Nephron (organoid): ENCODE results near the gene UVRAG.

ENCODE experiments used
- H3K27ac Mint-ChIP-seq, 3 experiments: 2 replicates each; pipeline ENCODE4 v1.8.0; 2020; ENCODE audit warnings: mixed read lengths in 3 of 3, mild to moderate bottlenecking in 2 of 3, moderate library complexity in 1 of 3
- H3K27me3 Mint-ChIP-seq: 2 replicates; pipeline ENCODE4 v1.8.0; 2021; ENCODE audit warnings: low read depth, mild to moderate bottlenecking, moderate library complexity, mixed read lengths
- H3K36me3 Mint-ChIP-seq: 2 replicates; pipeline ENCODE4 v1.8.0; 2020; ENCODE audit warnings: low read depth, mixed read lengths
- H3K4me1 Mint-ChIP-seq: 2 replicates; pipeline ENCODE4 v1.8.0; 2020; ENCODE audit warnings: mixed read lengths
- H3K4me3 Mint-ChIP-seq, 3 experiments: 2 replicates each; pipeline ENCODE4 v1.8.0; 2020; ENCODE audit warnings: mild to moderate bottlenecking in 3 of 3, mixed read lengths in 3 of 3, moderate library complexity in 2 of 3
- H3K9me3 Mint-ChIP-seq: 2 replicates; pipeline ENCODE4 v1.8.0; 2020; ENCODE audit warnings: mixed read lengths
- CTCF ChIP-seq, 3 experiments: fragments of 200-600 bp; sonication (generic); IDR thresholded peaks; one replicate each; pipeline ENCODE4 v1.5.0; 2021; ENCODE audit warnings: antibody characterized with exemption in 3 of 3; ENCODE audit not compliant: unreplicated experiment in 3 of 3

Gene UVRAG

DNA sequence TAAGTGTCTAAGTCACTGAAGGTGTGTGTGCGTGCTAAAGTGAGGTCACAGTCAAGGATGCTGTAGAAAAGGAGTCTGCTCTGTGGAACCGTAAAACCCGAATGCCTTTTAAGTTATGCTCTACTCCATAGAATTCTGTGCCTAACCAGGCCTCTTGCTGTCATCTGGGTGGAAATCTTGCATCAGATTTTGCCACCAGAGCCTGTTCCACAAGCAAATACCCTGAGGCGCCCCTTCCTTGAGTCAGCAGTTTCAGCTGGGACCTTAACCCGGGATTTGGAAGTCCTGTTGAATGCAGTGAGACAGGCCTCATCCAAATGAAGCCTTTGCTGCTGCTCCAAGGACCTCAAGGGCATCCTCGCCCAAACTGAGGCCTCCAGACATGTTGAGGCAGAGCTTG, 281.5 kb downstream of the UVRAG start:
- Mint-ChIP-seq H3K4me1 (no peaks in the 10 kb centered on the region), H3K27me3 (no peaks in the 10 kb centered on the region), H3K4me3 (no peak overlapping the region), H3K36me3 (peaks cover 26% of the 10 kb centered on the region), H3K9me3 (peaks cover 15% of the 10 kb centered on the region), H3K27ac (no peak overlapping the region)
- no peak for TF ChIP-seq CTCF (IDR thresholded peaks at IDR 0.05; ENCODE audit: unreplicated experiment in 3 of 3)

- Mint-ChIP-seq H3K4me1 (peaks cover 15% of the 10 kb centered on the region), H3K36me3 (peaks cover 10% of the 10 kb centered on the region), H3K4me3 (no peak overlapping the region), H3K27me3 (no peaks in the 10 kb centered on the region), H3K27ac (peak overlapping the region in 2 of 3 experiments; percentile 12 to 54), H3K9me3 (no peaks in the 10 kb centered on the region)
- no peak for TF ChIP-seq CTCF (IDR thresholded peaks at IDR 0.05; ENCODE audit: unreplicated experiment in 3 of 3)
Observed at GRCh38 chr11:76102802-76103201, 287.8 kb downstream of the UVRAG start.

DNA sequence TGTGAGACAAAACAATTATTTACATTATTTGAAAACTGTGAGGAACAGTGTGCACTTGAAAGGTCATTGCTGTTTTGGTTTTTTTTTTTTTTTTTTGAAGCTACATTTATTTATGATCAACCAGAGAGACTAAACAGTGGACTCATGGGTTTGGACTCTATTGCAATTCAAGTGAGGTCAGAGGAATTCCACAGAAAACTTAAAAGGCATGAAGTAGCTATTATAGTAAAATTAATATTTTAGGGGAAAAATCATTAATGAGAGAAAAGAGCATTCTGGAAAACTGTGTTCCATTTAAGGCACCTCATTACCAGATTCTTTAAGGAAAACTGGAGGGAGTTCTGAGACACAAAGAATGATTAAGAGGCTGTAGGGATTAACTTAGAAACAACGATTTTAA, 288.4 kb downstream of the UVRAG start:
- Mint-ChIP-seq H3K27ac (no peak overlapping the region), H3K4me1 (peaks cover 15% of the 10 kb centered on the region), H3K27me3 (no peaks in the 10 kb centered on the region), H3K36me3 (peaks cover 10% of the 10 kb centered on the region), H3K4me3 (no peak overlapping the region), H3K9me3 (no peaks in the 10 kb centered on the region)
- no peak for TF ChIP-seq CTCF (IDR thresholded peaks at IDR 0.05; ENCODE audit: unreplicated experiment in 3 of 3)

DNA sequence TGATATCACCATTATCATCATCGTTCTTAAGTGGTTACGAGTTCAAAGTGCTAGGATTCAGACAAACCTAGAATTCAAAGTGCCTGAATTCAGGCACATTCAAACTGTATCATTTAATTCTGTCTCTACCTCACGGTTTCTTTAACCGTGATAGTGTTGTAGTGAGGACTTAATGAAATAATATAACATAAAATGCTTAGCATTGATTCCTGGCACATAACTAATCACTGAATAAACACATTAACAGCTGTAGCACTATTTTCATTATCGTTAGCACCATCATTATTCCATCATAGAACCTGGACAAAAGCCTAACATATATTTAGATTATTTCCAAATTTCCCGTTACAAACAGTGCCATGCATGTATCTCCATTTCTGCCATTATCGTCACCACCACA, 289.3 kb downstream of the UVRAG start:
- Mint-ChIP-seq H3K4me3 (no peak overlapping the region), H3K4me1 (peaks cover 15% of the 10 kb centered on the region), H3K36me3 (peaks cover 10% of the 10 kb centered on the region), H3K27ac (no peak overlapping the region), H3K9me3 (no peaks in the 10 kb centered on the region), H3K27me3 (no peaks in the 10 kb centered on the region)
- TF ChIP-seq CTCF (IDR thresholded peaks at IDR 0.05; ENCODE audit: unreplicated experiment in 3 of 3) = no peak

GRCh38 chr11:76105637-76106036, 290.6 kb downstream of the UVRAG start:
- H3K36me3 Mint-ChIP-seq = peaks cover 13% of the 10 kb centered on the region
- H3K27ac Mint-ChIP-seq = no peak overlapping the region
- H3K27me3 Mint-ChIP-seq = no peaks in the 10 kb centered on the region
- no peak overlapping the region for H3K4me3 Mint-ChIP-seq
- no peak for TF ChIP-seq CTCF (IDR thresholded peaks at IDR 0.05; ENCODE audit: unreplicated experiment in 3 of 3)
- no peaks in the 10 kb centered on the region for H3K9me3 Mint-ChIP-seq
- peaks cover 15% of the 10 kb centered on the region for H3K4me1 Mint-ChIP-seq

DNA sequence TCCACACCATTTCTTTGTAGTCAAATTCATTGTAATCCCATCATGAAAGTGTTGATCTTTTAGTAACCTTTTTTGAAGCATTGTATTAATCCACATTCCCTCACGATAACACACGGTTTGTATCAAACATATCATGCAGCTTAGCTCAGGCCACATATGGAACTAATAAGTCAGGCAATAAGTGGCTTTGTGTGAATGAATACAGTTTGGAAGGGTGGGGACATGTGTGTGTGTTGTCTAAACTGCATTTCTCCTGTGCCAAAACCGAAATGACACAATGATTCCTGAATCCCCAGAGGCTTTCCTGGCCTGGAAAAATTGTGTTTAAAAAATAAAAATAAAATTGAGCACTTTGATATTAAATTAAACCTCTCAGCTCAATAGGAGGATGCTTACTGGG, 293.0 kb downstream of the UVRAG start:
- Mint-ChIP-seq H3K9me3 (peaks cover 9% of the 10 kb centered on the region), H3K27ac (peak overlapping the region in 1 of 3 experiments; percentile 76), H3K4me1 (peaks cover 6% of the 10 kb centered on the region), H3K4me3 (no peak overlapping the region), H3K27me3 (no peaks in the 10 kb centered on the region), H3K36me3 (peaks cover 14% of the 10 kb centered on the region)
- no peak for TF ChIP-seq CTCF (IDR thresholded peaks at IDR 0.05; ENCODE audit: unreplicated experiment in 3 of 3)
